Motor neuron (in vitro differentiated cells): Measurements from ENCODE around the gene IFNL3. TPM values are rescaled to one million over a fixed set of nuclear protein-coding genes. Genes with fewer than 3 reads are reported as not detected.

Source experiments
- total RNA-seq, 8 experiments: library from RNA; unstranded; fragments of 300-600 nt; gene quantifications; 2 replicates each; pipeline versions ENCODE4 v1.2.3 to v1.2.4, GENCODE V29; 2022

Gene IFNL3
- total RNA-seq, 8 experiments from 2014 or later, result not detected

Other genes starting within 250 kb of the IFNL3 start
- 1 to 10 TPM in 6 of 8 experiments, under 1 TPM in 2; 0.67 to 5.4 (median 3.3) TPM for gene FBXO27, start 212.5 kb downstream of the IFNL3 start, total RNA-seq
- gene ACP7, start 160.6 kb downstream of the IFNL3 start, total RNA-seq, result under 1 TPM in 5 of 8 experiments, not detected in 3; 0.07 to 0.42 (median 0.15) TPM
- gene PAK4, start 119.2 kb downstream of the IFNL3 start, total RNA-seq, result 10 to 100 TPM in 5 of 8 experiments, 1 to 10 TPM in 3; 6.5 to 42.8 (median 11.9) TPM
- gene NCCRP1, start 48.0 kb downstream of the IFNL3 start, total RNA-seq, result under 1 TPM in 6 of 8 experiments, not detected in 2; 0.13 to 0.94 (median 0.24) TPM
- gene SYCN, start 40.7 kb downstream of the IFNL3 start, total RNA-seq, result not detected
- under 1 TPM in 3 of 8 experiments, not detected in 5; 0.14 to 0.19 (median 0.17) TPM for gene IFNL4, start 3.9 kb upstream of the IFNL3 start, total RNA-seq
- gene IFNL2, start 23.4 kb upstream of the IFNL3 start, total RNA-seq, result not detected
- not detected for gene IFNL1, start 51.4 kb upstream of the IFNL3 start, total RNA-seq
- gene LRFN1, start 75.9 kb upstream of the IFNL3 start, total RNA-seq, result 1 to 10 TPM in 7 of 8 experiments, under 1 TPM in 1; 0.41 to 6.6 (median 2.9) TPM
- 1 to 10 TPM in 3 of 8 experiments, under 1 TPM in 3, not detected in 2; 0.55 to 1.5 (median 1.1) TPM for gene GMFG, start 91.0 kb upstream of the IFNL3 start, total RNA-seq
- gene SAMD4B, start 97.4 kb upstream of the IFNL3 start, total RNA-seq, result 100 to 1,000 TPM in 2 of 8 experiments, 10 to 100 TPM in 6; 24.1 to 124 (median 64.9) TPM
- gene PAF1, start 146.1 kb upstream of the IFNL3 start, total RNA-seq, result 10 to 100 TPM; 23.7 to 59.7 (median 37.0) TPM
- 10 to 100 TPM; 19.9 to 45.6 (median 26.2) TPM for gene MED29, start 146.4 kb upstream of the IFNL3 start, total RNA-seq
- gene ZFP36, start 161.8 kb upstream of the IFNL3 start, total RNA-seq, result 10 to 100 TPM in 3 of 8 experiments, 1 to 10 TPM in 4, under 1 TPM in 1; 0.96 to 30.4 (median 6.6) TPM
- gene PLEKHG2, start 167.7 kb upstream of the IFNL3 start, total RNA-seq, result 10 to 100 TPM in 6 of 8 experiments, 1 to 10 TPM in 2; 1.1 to 50.6 (median 13.2) TPM
- gene RPS16, start 190.9 kb upstream of the IFNL3 start, total RNA-seq, result 1,000 to 10,000 TPM in 7 of 8 experiments, 100 to 1,000 TPM in 1; 781 to 3,131 (median 1,617) TPM
- gene SUPT5H, start 200.6 kb upstream of the IFNL3 start, total RNA-seq, result 100 to 1,000 TPM in 1 of 8 experiments, 10 to 100 TPM in 7; 52.4 to 129 (median 76.3) TPM
- gene TIMM50, start 235.8 kb upstream of the IFNL3 start, total RNA-seq, result 100 to 1,000 TPM in 1 of 8 experiments, 10 to 100 TPM in 7; 46.0 to 104 (median 65.6) TPM